Vagina (tissue), 2 donors: ENCODE results near the gene TIGD2.

Experiments
- POLR2A ChIP-seq, 2 donors: fragments of 450-650 bp; IDR thresholded peaks; one replicate each; pipeline ENCODE4 v1.6.1; 2017; ENCODE audit warnings: antibody characterized with exemption in 2 of 2, mild to moderate bottlenecking in 2 of 2, moderate library complexity in 2 of 2
- POLR2AphosphoS5 ChIP-seq, 2 donors: sonication (generic); formaldehyde crosslinking; IDR thresholded peaks; one replicate each; pipeline ENCODE4 v1.9.0; 2017; ENCODE audit warnings: antibody characterized with exemption in 2 of 2, mild to moderate bottlenecking in 2 of 2, low read depth in 1 of 2; ENCODE audit not compliant: insufficient read depth in 1 of 2
- TF ChIP-seq, protein P1 (sequence below), 3 experiments: fragments of 450-650 bp in 2 of 3; fragments of 200-600 bp in 1 of 3; sonication (generic) in 1 of 3; IDR thresholded peaks; one replicate each; pipeline ENCODE4 v1.5.1; 2017 to 2019; ENCODE audit warnings: antibody characterized with exemption in 3 of 3, mild to moderate bottlenecking in 2 of 3, moderate library complexity in 2 of 3

DNA sequence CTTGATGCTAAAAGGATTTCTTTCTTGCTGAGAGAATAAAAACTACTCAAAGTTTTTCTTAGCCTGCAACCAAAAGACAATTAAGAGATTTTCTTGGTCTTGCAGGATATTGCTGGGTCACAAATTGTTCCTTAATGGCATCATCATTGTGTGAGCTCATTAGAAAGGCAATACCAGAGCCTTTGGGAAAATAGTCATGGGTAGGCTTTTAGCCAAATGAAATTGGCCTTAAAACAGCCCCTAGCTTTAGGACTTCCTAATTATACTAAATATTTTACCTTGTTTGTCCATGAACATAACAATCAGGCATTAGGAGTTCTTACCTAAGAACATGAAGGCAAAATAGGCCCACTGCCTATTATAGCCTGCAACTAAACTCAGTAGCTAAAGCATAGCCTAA is 43.9 kb upstream of the TIGD2 start:
- TF ChIP-seq, protein P1, sequence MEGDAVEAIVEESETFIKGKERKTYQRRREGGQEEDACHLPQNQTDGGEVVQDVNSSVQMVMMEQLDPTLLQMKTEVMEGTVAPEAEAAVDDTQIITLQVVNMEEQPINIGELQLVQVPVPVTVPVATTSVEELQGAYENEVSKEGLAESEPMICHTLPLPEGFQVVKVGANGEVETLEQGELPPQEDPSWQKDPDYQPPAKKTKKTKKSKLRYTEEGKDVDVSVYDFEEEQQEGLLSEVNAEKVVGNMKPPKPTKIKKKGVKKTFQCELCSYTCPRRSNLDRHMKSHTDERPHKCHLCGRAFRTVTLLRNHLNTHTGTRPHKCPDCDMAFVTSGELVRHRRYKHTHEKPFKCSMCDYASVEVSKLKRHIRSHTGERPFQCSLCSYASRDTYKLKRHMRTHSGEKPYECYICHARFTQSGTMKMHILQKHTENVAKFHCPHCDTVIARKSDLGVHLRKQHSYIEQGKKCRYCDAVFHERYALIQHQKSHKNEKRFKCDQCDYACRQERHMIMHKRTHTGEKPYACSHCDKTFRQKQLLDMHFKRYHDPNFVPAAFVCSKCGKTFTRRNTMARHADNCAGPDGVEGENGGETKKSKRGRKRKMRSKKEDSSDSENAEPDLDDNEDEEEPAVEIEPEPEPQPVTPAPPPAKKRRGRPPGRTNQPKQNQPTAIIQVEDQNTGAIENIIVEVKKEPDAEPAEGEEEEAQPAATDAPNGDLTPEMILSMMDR (IDR thresholded peaks at IDR 0.05) = no peak
- TF ChIP-seq POLR2A (IDR thresholded peaks at IDR 0.05) (no peak), POLR2AphosphoS5 (IDR thresholded peaks at IDR 0.05; ENCODE audit: insufficient read depth in 1 of 2, low read depth in 1 of 2) (no peak)
